GM19324 (cell line): Measurements from ENCODE around the gene NOTCH2NLA.
"Not testable (repeated sequence)": the region's sequence is repeated elsewhere in the genome, so short reads cannot be mapped to it uniquely, and the experiment has no call there.

Experiments
- ATAC-seq: cut with Tn5 transposase; IDR thresholded peaks from one replicate; pipeline ENCODE4 v1.9.1; 2021; ENCODE audit warnings: mild to moderate bottlenecking, moderate library complexity; ENCODE audit not compliant: unreplicated experiment, low FRiP score

NOTCH2NLA gene

DNA sequence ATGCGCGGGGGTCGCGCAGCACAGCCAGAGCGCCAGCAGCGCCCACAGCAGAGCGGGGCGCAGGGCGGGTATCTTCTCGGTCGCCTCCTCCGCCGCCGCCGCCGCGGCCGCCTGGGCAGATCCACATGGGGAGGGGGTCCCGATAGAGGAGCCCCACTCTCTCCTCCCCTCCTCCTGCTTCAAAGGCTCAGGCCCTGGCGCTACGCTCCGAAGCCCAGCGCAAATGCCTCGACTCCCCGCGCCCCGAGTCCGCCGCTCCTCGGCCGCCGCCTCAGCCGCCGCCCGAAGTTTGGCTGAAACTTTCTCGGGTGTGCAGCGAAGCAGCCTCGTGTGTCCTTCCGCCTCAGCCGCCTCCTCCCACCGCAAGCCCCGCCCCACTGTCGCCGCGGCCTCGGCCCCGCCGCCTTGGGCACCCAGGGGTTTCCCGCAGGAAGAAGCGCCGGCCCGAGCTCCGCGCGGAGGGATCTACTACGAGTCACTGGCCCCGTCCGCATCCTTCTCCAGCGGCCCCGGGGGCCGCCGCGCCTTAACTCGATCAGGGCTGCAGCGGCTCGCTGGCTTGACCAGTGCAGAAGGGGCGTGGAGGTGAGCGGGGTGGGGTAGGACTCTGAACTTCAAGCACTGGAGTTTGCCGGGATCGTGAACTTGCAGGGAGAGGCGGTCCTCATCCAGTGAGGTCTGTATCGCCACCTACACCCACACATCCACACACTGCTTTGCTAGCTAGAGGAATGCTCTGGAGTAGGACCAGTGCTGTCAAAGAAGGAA is at the start of gene NOTCH2NLA:
Gene NOTCH2NLA, minus strand, starts transcription at position 312 of the 768 bp plus-strand sequence. CDS start 39,684 bp downstream, outside the sequence.
- ATAC-seq: not testable (repeated sequence)

DNA sequence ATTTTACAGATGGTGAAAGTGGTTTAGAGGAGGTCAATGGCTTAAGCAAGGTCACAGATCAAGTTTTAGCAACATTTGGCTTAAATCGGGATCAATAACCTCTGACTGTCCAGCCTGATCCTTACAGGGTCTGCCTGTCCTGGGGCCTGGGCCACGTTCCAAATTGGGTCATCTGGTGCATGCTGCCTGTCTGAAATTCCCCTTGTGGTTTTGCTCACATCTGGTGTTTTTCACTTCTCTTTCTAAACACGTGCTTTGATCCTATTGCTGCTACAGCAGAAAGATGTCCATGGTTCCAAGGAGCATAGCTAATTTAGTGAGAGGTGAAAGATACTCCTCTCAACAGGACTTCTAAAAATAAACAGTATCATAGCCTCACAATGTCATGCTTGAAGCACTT is 49.5 kb upstream of the NOTCH2NLA start:
- ATAC-seq: peak; percentile 65

DNA sequence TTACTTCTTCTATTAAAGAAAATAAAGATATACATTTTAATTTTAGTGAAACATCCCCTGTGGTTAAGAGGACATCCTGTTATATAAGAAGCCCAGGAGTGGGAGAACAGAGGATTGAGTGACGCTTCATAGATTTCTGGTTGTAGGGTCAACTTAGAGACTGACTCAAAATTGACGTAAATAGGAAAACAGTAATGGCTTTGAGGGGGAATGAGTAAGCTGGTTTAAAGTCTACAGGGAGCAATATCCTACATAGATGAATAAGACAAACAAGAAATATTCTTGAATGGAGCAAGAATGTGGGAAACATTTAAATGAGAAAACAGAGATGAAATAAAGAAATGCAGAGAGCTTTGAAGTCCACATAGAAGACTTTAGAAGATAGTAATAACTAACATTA is 48.3 kb upstream of the NOTCH2NLA start:
- not testable (repeated sequence) for ATAC-seq

DNA sequence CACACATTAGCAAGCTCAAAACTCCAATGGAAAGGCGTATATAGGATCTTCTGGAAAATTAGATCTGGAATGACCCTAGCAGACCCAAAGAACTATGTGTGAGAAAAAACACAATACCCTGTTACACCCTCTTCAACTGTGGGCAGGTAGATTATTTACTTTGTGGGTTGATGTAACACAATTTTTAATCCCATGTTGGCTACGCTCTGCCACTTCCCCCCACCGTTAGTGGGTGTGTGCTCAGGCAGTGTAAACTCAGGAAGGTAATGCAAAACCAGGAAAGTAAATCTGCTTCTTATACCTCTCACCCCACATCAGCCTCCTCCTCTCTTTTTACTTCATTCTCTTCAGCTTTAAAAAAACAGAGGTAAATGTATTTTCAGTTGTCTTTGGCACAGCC is 45.3 kb upstream of the NOTCH2NLA start:
- ATAC-seq: not testable (repeated sequence)

DNA sequence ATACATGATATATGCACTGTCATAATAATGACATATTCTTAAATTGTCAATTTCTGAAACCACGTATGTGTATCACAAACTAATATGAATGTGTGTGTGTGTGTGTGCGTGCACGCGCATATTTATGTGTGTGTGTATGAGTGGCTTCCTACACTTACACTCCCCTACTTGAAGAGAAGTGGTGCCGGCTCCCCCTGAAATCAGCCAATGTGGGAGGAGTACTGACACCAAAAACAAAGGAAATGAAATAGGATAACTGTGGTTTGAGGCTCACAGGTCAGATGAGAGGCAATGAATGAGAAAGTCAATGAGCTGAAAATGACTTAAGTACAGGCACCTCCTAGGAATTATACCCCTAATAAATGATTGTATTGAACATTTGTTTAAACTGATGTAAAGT is 44.4 kb upstream of the NOTCH2NLA start:
- not testable (repeated sequence) for ATAC-seq

DNA sequence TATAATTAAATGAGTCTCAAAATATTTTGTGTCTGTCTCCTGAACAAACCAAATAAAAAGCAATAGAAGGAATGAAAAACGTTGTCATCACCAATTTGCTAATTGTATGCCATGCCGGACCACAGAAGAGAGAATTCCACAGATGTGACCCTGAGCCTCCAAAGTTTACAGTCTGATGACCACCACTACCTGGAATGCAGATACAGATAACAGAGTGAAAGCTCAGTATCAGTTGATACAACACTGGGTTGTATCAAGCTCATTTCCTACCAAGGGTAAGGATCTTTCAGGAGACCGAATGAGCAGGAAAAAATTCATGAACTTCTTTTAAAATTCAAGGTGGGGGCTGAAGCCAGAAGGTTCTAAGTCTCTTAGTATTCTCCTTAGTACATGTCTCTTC is 43.9 kb upstream of the NOTCH2NLA start:
- not testable (repeated sequence) for ATAC-seq

DNA sequence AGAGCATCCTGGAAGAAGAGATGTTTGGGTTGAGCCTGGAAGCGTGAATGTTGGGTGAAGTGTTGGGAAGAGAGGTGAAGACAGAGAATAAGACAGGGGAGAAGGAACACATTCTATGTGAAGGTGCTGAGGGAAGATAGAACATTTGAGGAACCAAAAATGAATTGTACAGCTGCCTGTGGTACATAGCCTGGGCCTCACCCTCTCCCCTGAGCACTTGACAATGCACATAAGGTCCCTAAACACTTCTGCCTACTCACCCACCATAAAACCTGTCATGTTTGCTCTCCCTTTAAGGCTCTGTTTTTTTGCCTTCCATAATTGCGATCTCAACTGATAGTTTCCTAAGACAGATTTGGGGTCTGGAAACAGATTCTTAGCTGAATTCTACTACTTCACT is 43.2 kb upstream of the NOTCH2NLA start:
- ATAC-seq: not testable (repeated sequence)

DNA sequence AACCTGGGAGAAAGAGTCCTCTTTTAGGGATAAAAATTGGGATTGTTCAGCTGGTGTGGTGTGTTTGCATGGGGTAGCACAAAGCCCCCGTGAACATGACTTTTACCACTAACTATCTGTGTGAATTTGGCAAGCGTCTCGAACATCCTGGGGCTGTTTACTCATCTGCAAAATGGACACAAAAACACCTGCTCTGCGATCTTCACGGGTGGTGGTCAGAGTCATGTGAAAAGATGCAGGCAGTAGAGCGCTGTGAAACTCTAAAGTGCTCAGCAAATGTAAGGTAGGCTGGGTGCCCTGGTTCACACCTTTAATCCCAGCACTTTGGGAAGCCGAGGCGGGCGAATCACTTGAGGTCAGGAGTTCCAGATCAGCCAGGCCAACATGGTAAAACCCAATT is 41.3 kb upstream of the NOTCH2NLA start:
- not testable (repeated sequence) for ATAC-seq

DNA sequence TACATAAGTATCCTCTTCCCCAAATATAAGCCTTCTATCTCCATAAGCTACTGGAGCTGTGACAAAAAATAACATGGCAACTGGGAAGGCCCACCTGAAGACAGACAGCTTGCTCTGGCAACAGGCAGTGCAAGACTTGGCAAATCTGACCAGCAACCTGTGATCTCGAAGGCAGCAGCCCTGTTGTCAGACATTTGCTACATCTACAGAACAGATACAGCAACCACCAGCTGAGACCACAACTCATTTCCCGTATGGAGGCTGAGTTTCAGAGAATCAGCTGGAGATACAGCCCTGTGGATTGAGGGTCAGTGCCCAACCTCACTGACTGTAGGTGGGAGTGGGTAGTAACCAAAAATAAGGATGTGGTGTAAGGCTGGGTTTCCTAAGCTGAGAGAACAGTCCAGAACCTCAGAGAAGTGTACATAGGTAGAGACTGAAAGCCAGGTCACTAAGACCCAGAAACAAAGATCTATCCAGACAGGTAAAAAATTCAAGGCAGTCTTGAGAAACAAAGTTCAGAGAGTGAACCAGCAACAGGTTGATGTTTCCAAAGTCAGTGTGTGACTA is 37.4 kb upstream of the NOTCH2NLA start:
- not testable (repeated sequence) for ATAC-seq

DNA sequence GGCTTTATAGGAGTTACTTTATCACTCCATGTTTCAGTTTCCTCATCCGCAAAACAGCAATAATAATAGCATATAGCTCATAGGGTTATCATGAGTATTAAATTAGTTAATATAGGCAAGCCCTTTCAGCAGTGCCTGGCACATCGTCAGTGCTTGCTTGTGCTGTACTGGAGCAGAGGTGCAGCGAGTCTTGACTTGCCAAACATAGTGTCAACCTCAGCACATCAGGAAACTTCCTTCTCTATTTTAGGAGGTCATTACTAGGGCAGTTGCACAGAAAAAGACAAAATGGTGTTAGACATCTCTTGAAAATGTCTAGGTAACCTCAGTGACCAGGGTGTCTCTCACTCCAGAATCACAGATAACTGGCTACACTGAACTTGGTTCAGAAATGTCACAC is 35.9 kb upstream of the NOTCH2NLA start:
- ATAC-seq: not testable (repeated sequence)

DNA sequence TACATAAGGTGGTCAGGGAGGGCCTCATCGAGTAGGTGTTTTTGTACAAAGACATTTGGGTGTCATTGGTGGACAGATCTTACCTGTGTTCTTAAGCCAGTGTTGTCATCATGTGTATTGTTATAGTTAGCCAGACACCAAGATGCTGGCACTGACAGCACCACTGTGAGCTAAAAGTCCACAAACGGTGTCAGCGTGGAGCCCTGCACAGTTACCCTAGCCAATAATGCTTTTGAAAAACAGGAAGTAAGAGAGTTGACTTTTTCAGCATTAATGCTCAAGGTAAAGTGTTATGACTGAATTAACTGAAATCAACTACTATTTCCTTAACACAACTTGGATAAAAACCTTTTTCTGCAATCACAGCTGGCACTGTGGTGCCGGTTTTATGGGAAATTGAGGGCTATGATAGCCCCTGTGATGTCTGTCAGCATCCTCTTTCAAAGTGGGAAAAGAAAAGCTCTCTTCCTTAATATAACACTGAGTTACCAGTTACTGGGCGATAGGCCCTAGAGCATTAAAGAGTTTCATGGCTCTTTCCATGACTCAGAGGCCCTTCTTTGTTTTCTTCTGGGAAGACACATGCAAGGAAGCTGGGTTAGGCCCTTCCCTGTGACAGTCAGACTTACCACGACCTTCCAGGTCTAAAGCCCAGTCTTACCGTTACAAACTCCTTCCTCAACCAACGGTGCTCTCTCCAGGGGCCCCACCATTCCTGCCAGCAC is 31.3 kb upstream of the NOTCH2NLA start:
- ATAC-seq: not testable (repeated sequence)

DNA sequence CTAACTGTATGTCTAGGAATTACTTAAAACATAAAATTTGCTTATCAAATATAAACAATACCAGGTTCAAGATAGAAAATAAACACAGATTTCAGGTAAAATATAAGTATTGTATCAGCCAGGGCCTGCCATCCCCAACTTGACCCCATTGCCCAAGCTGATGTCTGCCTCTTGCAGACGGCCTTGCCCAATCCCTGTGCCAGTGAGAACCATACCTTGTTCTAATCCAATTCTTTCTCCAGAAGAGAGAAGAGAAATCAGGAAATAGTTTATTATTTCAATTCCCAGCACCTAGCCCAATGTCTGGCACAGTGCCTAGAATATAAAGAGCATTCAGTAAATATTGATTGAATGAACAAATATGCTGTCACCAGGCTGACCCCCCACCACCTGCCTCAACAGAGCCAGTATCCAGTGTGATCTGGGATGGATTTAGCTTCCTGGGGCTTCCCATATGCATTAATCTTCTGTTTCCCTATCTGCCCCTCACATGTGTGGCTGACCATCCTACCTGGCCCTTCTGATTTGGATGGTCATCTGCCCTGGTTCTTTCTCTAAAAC is 29.3 kb upstream of the NOTCH2NLA start:
- not testable (repeated sequence) for ATAC-seq

DNA sequence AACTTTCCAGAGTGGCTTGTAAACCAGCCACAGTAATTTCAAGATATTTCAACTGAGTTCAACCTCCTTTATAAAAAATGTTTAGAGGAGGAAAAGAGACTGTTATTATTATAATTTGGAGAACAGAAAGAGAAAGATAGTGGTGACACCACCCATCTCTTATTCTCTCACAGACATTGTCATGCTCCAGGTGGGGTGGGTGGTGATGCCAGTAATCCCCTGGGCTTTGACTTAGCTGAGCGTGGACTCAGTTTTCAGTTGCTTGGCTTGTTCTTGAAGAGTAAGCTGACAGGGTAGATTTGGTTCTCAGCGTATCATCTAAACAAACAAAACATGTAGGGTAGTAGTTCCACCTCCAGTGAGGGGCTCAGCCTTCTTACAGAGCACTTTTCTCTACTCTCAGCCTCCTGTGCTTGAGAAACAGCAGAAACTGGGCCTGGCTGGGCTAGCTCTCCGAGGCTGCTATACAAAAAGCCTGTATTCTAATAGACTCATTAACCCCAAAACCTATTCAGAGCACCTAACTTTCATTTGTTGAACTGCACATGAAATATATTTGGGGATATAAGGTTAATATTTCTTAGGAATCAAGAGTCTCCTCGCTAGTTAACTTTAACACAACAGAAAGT is 25.9 kb upstream of the NOTCH2NLA start:
- ATAC-seq: not testable (repeated sequence)

DNA sequence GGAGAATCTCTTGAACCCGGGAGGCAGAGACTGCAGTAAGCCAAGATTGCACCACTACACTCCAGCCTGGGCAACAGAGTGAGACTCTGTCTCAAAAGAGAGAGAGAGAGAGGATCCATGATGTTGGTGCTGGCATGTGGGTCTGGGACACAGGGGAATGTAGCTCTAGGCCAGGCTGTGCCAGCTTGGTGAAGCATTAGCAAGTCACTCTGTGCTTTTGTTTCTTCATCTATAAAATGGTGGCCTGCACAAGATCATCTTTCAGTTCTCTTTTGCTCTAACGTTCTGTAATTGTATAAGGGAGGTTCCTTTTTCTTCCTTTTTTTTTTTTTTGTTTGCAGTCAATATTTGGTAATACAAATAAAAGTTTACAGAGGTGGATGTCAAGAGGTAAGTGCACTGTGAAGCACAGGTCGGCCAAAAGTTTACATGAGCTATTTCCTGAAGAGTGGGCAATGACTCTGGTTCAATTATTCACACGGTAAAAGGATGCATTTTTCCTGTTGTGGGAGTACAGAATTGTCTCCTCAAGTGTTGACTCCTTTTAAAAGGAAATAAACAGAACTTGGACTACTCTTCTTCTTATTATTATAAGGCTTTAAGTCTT is 24.5 kb upstream of the NOTCH2NLA start:
- ATAC-seq: not testable (repeated sequence)

DNA sequence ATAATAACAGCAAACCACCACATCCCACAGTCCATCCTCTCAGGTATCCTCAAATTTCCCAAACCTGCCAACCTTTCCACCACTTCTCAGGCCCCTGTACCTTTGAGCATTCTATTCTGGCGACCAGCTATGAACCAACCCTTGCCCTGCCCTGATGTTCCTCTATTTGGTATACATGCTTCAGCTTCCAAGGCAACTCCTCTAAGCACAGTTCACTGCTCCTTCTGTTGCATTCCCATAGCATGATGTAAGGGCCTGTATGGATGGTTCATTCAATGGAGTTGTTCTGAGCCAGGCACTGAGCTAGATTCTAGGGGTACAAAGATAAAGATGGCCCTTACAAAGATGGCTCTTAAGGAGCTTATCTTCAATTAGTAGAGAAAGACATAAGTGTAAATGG is 22.7 kb upstream of the NOTCH2NLA start:
- not testable (repeated sequence) for ATAC-seq

DNA sequence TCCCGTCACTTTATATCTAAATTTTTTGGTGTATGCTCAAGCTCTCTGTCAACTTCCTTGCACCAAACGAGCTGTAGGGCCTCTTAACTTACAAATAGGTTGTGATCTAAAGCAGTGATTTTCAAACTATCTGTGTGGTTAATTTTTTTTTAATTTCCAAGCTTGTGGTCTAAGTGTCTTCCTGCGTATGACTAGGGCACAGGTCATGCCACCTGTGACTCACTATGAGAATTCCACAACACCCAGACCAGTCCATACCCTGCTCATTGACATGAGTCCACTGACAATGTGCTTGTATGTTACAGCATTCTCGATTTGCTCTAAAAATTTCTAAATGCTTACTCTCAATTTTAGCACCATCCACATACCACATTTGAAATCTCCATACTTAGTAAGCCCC is 19.8 kb upstream of the NOTCH2NLA start:
- not testable (repeated sequence) for ATAC-seq

DNA sequence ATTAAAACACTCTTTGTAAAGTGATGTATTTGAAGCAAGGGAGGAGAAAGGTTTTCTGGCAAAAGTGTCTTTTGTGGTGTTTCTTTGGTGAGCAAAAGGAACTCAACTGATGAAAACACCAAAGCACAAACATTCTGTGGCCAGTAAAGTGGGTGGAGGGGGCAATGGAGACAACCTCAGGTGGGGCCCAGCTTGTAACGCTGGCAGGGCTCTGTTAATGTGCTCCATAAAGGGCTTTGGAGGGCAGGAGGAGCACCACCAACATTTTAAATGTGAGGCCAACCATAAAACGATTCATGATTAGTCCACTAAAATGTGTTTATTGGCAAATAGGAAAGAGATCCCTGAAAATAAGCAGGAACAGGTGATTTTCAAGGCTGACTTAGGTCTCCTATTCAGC is 7.8 kb upstream of the NOTCH2NLA start:
- ATAC-seq: not testable (repeated sequence)

DNA sequence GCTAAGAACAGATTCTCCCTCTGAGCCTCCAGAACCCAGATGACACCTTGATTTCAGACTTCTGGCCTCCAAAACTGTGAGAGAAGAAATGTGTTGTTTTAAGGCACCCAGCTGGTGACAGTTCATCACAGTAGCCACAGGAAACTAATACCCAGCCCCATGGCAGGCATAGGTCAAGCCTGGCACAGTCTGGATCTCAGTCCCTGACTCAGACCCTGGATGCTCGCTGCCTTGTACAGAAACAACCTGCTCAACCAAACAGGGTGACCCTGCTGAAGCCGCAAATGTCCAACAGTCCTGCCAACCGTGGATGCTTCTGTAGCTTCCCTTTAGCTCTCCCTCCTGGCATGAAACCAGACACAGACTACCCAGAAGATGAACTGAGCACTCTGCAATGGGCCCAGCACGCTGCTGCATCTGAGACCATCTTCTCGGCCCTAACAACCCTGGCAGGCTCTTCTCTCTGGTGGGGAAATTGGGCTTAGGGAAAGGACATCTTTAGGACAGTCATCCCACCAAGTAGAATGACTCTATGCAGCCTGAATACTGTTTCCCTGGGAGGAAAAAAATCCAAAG is 7.3 kb upstream of the NOTCH2NLA start:
- ATAC-seq: not testable (repeated sequence)

DNA sequence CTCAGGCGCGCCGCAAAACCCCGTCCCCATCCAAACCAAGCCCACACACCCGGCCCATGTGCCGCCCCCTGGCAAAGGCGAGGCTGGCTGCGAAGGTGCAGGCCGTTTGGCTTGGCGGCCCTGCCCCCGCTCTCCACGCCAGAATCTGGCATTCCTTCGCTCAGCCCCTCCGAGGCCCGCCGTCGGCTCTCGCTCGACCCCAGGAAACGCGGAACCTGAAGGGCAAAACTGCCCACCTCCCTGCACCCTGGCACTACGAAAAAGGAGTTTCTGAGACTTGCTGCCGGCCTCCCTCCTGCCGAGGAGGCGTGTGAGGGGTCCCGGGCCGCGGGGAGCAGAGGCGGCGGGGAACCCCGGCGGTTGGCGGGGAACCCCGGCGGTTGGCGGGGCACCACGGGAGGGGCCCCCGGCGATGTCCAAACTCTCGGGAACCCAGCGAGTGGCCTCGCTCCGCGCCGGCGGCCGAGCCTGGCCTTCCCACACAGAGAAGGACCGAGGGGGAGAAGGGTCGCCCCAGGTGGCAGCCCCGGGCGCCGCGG is 608 bp downstream of the NOTCH2NLA start:
- not testable (repeated sequence) for ATAC-seq
